IMR-90 (cell line): Measurements from ENCODE around the gene NDUFA9. TPM values are rescaled to one million over a fixed set of nuclear protein-coding genes. Genes with fewer than 3 reads are reported as not detected.

Experiments
- ATAC-seq: fragments of 200-7000 bp; cut with Tn5 transposase; 2 replicates; pipeline ENCODE4 v1.9.1; 2020; ENCODE audit warnings: low read depth, mild to moderate bottlenecking, moderate library complexity
- BruUV-seq: library from RNA; stranded (reverse); fragments of 400-500 nt; replicated peaks from 2 replicates; lab custom pipeline; 2021; lab: Mats Ljungman, UMichigan
- CTCF ChIA-PET: fragments of 300-600 bp; formaldehyde crosslinking; extraction: SDS; loops from one replicate; lab custom pipeline; 2021; ENCODE audit warnings: antibody characterized with exemption; lab: Yijun Ruan, JAX
- POLR2A ChIA-PET: fragments of 300-600 bp; sonication (Branson Sonifier 250); formaldehyde crosslinking; loops from one replicate; lab custom pipeline; 2022; ENCODE audit warnings: antibody characterized with exemption; ENCODE audit not compliant: unreplicated experiment; lab: Charles Lee
- DNase-seq: peaks from one replicate; pipeline ENCODE4 v3.0.0; 2013
- H2AFZ ChIP-seq: replicated peaks from 2 replicates; pipeline ENCODE3; 2013; ENCODE audit warnings: low read length, mild to moderate bottlenecking; ENCODE audit not compliant: poor library complexity
- H2AK5ac ChIP-seq: 2 replicates; pipeline ENCODE4 v1.6.1; 2013; ENCODE audit warnings: low read depth, low read length, inconsistent platforms
- H2AK9ac ChIP-seq: replicated peaks from 2 replicates; pipeline ENCODE3; 2013; ENCODE audit warnings: mild to moderate bottlenecking, low read depth, low read length, moderate library complexity; ENCODE audit not compliant: poor library complexity
- H2BK120ac ChIP-seq: 2 replicates; pipeline ENCODE4 v1.6.1; 2013; ENCODE audit warnings: low read depth, low read length, inconsistent platforms
- H2BK15ac ChIP-seq: 3 replicates; pipeline ENCODE4 v1.6.1; 2013; ENCODE audit warnings: low read depth, low read length, inconsistent platforms
- H2BK20ac ChIP-seq: 2 replicates; pipeline ENCODE4 v1.6.1; 2013; ENCODE audit warnings: low read depth, mild to moderate bottlenecking, inconsistent platforms, low read length, moderate library complexity
- H2BK5ac ChIP-seq: 2 replicates; pipeline ENCODE4 v1.6.1; 2013; ENCODE audit warnings: mild to moderate bottlenecking, low read depth, low read length, inconsistent platforms; ENCODE audit not compliant: poor library complexity, severe bottlenecking
- H3K14ac ChIP-seq: replicated peaks from 2 replicates; pipeline ENCODE4 v1.6.1; 2013; ENCODE audit warnings: low read depth, low read length, inconsistent platforms
- H3K18ac ChIP-seq: 2 replicates; pipeline ENCODE4 v1.6.1; 2013; ENCODE audit warnings: low read depth, low read length, control low read depth
- H3K23ac ChIP-seq: 2 replicates; pipeline ENCODE4 v1.6.1; 2013; ENCODE audit warnings: low read depth, low read length, inconsistent platforms
- H3K27ac ChIP-seq: 2 replicates; pipeline ENCODE4 v1.5.1; 2013; ENCODE audit warnings: mild to moderate bottlenecking, control low read depth, low read length; ENCODE audit not compliant: insufficient read depth
- H3K27me3 ChIP-seq: 2 replicates; pipeline ENCODE4 v1.6.1; 2013; ENCODE audit warnings: low read length; ENCODE audit not compliant: control insufficient read depth, insufficient read depth
- H3K36me3 ChIP-seq: 2 replicates; pipeline ENCODE4 v1.6.1; 2013; ENCODE audit warnings: low read length, mixed read lengths; ENCODE audit not compliant: control insufficient read depth, insufficient read depth
- H3K4ac ChIP-seq: 2 replicates; pipeline ENCODE4 v1.6.1; 2013; ENCODE audit warnings: low read depth, low read length, inconsistent platforms
- H3K4me1 ChIP-seq: 2 replicates; pipeline ENCODE4 v1.6.1; 2013; ENCODE audit warnings: low read length, mixed read lengths; ENCODE audit not compliant: control insufficient read depth, insufficient read depth
- H3K4me2 ChIP-seq: 2 replicates; pipeline ENCODE4 v1.6.1; 2013; ENCODE audit warnings: low read depth, mild to moderate bottlenecking, control low read depth, low read length, moderate library complexity
- H3K4me3 ChIP-seq: 2 replicates; pipeline ENCODE4 v1.5.1; 2013; ENCODE audit warnings: low read depth, mild to moderate bottlenecking, control low read depth, low read length, moderate library complexity; ENCODE audit not compliant: insufficient read depth
- H3K56ac ChIP-seq: 2 replicates; pipeline ENCODE4 v1.6.1; 2013; ENCODE audit warnings: low read length, inconsistent platforms; ENCODE audit not compliant: insufficient read depth; ENCODE audit errors: extremely low read depth
- H3K79me1 ChIP-seq, 2 experiments: 2 replicates each; pipeline ENCODE4 v1.6.1; 2013; ENCODE audit warnings: low read length in 2 of 2, inconsistent platforms in 1 of 2, low read depth in 1 of 2
- H3K9ac ChIP-seq: 2 replicates; pipeline ENCODE4 v1.6.1; 2013; ENCODE audit warnings: low read depth, low read length, control low read depth
- H3K9me1 ChIP-seq: 2 replicates; pipeline ENCODE4 v1.6.1; 2013; ENCODE audit warnings: low read length, inconsistent platforms; ENCODE audit not compliant: insufficient read depth
- H3K9me3 ChIP-seq: 2 replicates; pipeline ENCODE4 v1.6.1; 2013; ENCODE audit warnings: low read length; ENCODE audit not compliant: control insufficient read depth, insufficient read depth
- H4K20me1 ChIP-seq: 2 replicates; pipeline ENCODE4 v1.6.1; 2013; ENCODE audit warnings: low read length, inconsistent platforms; ENCODE audit not compliant: insufficient read depth
- H4K5ac ChIP-seq: 2 replicates; pipeline ENCODE4 v1.6.1; 2013; ENCODE audit warnings: mild to moderate bottlenecking, low read depth, low read length, control low read depth
- H4K8ac ChIP-seq, 2 experiments: 2 replicates each; pipeline ENCODE4 v1.6.1; 2013; ENCODE audit warnings: low read depth in 2 of 2, low read length in 2 of 2, control low read depth in 1 of 2, inconsistent platforms in 1 of 2
- H4K91ac ChIP-seq: 2 replicates; pipeline ENCODE4 v1.6.1; 2013; ENCODE audit warnings: low read depth, low read length, inconsistent platforms; ENCODE audit not compliant: insufficient read depth
- CEBPB ChIP-seq: IDR thresholded peaks from 2 replicates; pipeline ENCODE4 v1.6.1; 2012; ENCODE audit warnings: low read depth, low read length, improper control_type of control experiment
- ELK1 ChIP-seq: fragments of 150-350 bp; IDR thresholded peaks from 2 replicates; pipeline ENCODE4 v1.6.1; 2016; ENCODE audit warnings: low read depth, mild to moderate bottlenecking, low read length, moderate library complexity, borderline replicate concordance
- FOS ChIP-seq: fragments of 150-350 bp; IDR thresholded peaks from 2 replicates; pipeline ENCODE4 v1.6.1; 2016; ENCODE audit warnings: low read depth, low read length
- SMC3 ChIP-seq: fragments of 150-350 bp; IDR thresholded peaks from 2 replicates; pipeline ENCODE4 v1.6.1; 2016; ENCODE audit warnings: low read depth, mild to moderate bottlenecking, antibody characterized with exemption, low read length, moderate library complexity
- dilution Hi-C: fragments of 300-500 bp; cut with HindIII; formaldehyde crosslinking; loops from one replicate; pipeline ENCODE4 v1.14.3; 2018; ENCODE audit warnings: low sequenced_read_pairs; ENCODE audit not compliant: unreplicated experiment
- in situ Hi-C: fragments of 300-500 bp; cut with MboI; formaldehyde crosslinking; loops from 3 replicates; pipeline ENCODE4 v1.14.3; 2019; ENCODE audit warnings: low sequenced_read_pairs, inconsistent platforms, mixed read lengths
- intact Hi-C: fragments of 100-400 bp; cut with micrococcal nuclease; formaldehyde crosslinking; loops from 2 replicates; pipeline ENCODE4 v1.10.0; 2022
- polyA plus RNA-seq, 3 experiments: library from polyadenylated mRNA; depleted of rRNA; stranded (reverse); fragments of >200 nt; gene quantifications; 2 replicates each; pipeline ENCODE4 v1.2.3, GENCODE V29; 2012; ENCODE audit warnings: low replicate concordance in 1 of 3
- total RNA-seq: library from RNA; depleted of rRNA; stranded (reverse); fragments of >200 nt; gene quantifications from 2 replicates; pipeline ENCODE4 v1.2.3, GENCODE V29; 2012
- TF ChIP-seq, protein P1 (sequence below): fragments of 150-350 bp; IDR thresholded peaks from 2 replicates; pipeline ENCODE4 v1.6.1; 2017; ENCODE audit warnings: mild to moderate bottlenecking, antibody characterized with exemption, low read length, low read depth

The NDUFA9 gene
- total and polyA plus RNA-seq, 2 of the 4 experiments (the other 2 are of a cell fraction), result 71.0 to 124 TPM

DNA sequence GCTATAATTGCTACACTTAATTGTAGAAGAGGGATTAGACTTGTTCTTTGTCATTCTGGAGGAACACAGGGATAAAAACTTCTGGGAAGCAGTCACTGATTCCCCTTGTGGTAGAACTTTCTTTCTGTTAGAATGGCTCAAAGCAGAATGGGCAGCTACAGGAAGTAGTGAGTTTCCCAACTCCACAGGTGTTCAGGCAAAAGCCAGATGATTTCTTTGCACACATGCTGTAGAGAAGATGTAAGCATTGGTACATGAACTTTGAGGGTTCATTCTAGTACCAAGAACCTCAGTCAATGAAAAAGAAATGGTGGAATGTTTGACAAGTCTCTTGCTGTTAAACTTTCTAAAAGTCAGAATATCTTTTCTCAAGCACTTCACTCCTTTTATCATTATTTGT, 4.3 kb downstream of the NDUFA9 start:
- Histone ChIP-seq H3K79me1 (peaks cover 7 to 33% of the 10 kb centered on the region in 2 experiments; a peak in 2 of 4 replicates), H3K4ac (no peak overlapping the region), H2AK5ac (no peak overlapping the region), H3K14ac (no peak overlapping the region), H3K4me2 (no peak overlapping the region), H3K27me3 (no peaks in the 10 kb centered on the region), H4K91ac (no peak overlapping the region), H3K27ac (no peak overlapping the region), H3K36me3 (peaks cover 20% of the 10 kb centered on the region), H3K23ac (no peak overlapping the region), H3K4me1 (no peaks in the 10 kb centered on the region), H2BK5ac (no peak overlapping the region), H3K18ac (no peak overlapping the region), H2BK120ac (no peak overlapping the region), H2AFZ (no peak overlapping the region), H3K9ac (no peak overlapping the region), H4K8ac (no peak overlapping the region), H2AK9ac (no peak overlapping the region), H4K5ac (no peak overlapping the region), H3K4me3 (no peak overlapping the region), H3K9me1 (no peaks in the 10 kb centered on the region; the same call in 1 of the 2 replicates), H3K56ac (no peak overlapping the region), H2BK15ac (no peak overlapping the region), H4K20me1 (no peaks in the 10 kb centered on the region; the same call in 1 of the 2 replicates), H2BK20ac (no peak overlapping the region), H3K9me3 (no peaks in the 10 kb centered on the region)
- ChIA-PET CTCF (interaction anchor here (0.6 kb wide), 1 partner anchor 299 kb away, joined by 3 read pairs; no protein-coding TSS in a partner anchor), POLR2A (no interaction called here)
- ATAC-seq, result no peak
- TF ChIP-seq ELK1 (no peak), SMC3 (no peak), FOS (no peak), CEBPB (no peak)
- TF ChIP-seq, protein P1, sequence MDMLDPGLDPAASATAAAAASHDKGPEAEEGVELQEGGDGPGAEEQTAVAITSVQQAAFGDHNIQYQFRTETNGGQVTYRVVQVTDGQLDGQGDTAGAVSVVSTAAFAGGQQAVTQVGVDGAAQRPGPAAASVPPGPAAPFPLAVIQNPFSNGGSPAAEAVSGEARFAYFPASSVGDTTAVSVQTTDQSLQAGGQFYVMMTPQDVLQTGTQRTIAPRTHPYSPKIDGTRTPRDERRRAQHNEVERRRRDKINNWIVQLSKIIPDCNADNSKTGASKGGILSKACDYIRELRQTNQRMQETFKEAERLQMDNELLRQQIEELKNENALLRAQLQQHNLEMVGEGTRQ, result no peak
- no peak for DNase-seq
- intact Hi-C loops (no loop called here), dilution Hi-C loops (no loop called here), in situ Hi-C loops (no loop called here)
- BruUV-seq, result no TSS peak
